Tibial nerve (tissue), 4 donors: ENCODE measurements around the gene SENP7. TPM values are rescaled to one million over a fixed set of nuclear protein-coding genes. Genes with fewer than 3 reads are reported as not detected.
"Not testable (repeated sequence)": the region's sequence is repeated elsewhere in the genome, so short reads cannot be mapped to it uniquely, and the experiment has no call there.

ENCODE experiments used
- DNase-seq, 2 donors: peaks; one replicate each; pipeline ENCODE4 v3.0.0-alpha.2; 2019; ENCODE audit warnings: low spot score in 2 of 2
- H3K27ac ChIP-seq, 4 donors: fragments of 200-600 bp; sonication (generic) in 3 of 4; one replicate each; pipeline ENCODE4 v1.5.1; 2017 to 2019; ENCODE audit warnings: mild to moderate bottlenecking in 1 of 4
- H3K27me3 ChIP-seq, 2 donors: fragments of 200-600 bp; sonication (generic) in 1 of 2; one replicate each; pipeline versions ENCODE4 v1.5.1 to v1.6.0; 2017 to 2019
- H3K36me3 ChIP-seq, 3 donors: fragments of 200-600 bp; sonication (generic); one replicate each; pipeline ENCODE4 v1.5.1; 2018 to 2019
- H3K4me1 ChIP-seq, 4 donors: fragments of 200-600 bp; sonication (generic) in 3 of 4; one replicate each; pipeline ENCODE4 v1.5.1; 2017 to 2019
- H3K4me3 ChIP-seq, 4 donors: fragments of 200-600 bp; sonication (generic) in 3 of 4; one replicate each; pipeline ENCODE4 v1.5.1; 2017 to 2019; ENCODE audit warnings: mild to moderate bottlenecking in 1 of 4, moderate library complexity in 1 of 4
- H3K9me3 ChIP-seq, 4 donors: fragments of 200-600 bp; sonication (generic) in 3 of 4; one replicate each; pipeline ENCODE4 v1.5.1; 2017 to 2019
- EP300 ChIP-seq, 2 donors: sonication (generic); formaldehyde crosslinking; IDR thresholded peaks; one replicate each; pipeline ENCODE4 v1.6.1; 2017; ENCODE audit warnings: antibody characterized with exemption in 2 of 2, mild to moderate bottlenecking in 1 of 2
- POLR2A ChIP-seq, 2 donors: fragments of 450-650 bp; IDR thresholded peaks; one replicate each; pipeline ENCODE4 v1.6.1; 2017; ENCODE audit warnings: antibody characterized with exemption in 2 of 2, mild to moderate bottlenecking in 2 of 2, moderate library complexity in 2 of 2
- WGBS, 2 donors: methylation state at CpG; one replicate each; pipeline ENCODE4 v1.1.5; 2018; 5-methylcytosine and 5-hydroxymethylcytosine counted together
- total RNA-seq, 4 donors: library from RNA; depleted of rRNA; stranded (reverse); fragments of >200 nt; gene quantifications; one replicate each; pipeline ENCODE4 v1.1.0, GENCODE V29; 2016
- TF ChIP-seq, protein P1 (sequence below), 5 experiments: fragments of 200-600 bp in 3 of 5; fragments of 450-650 bp in 2 of 5; sonication (generic) in 3 of 5; IDR thresholded peaks; one replicate each; pipeline ENCODE4 v1.5.1; 2016 to 2019; ENCODE audit warnings: antibody characterized with exemption in 5 of 5, mild to moderate bottlenecking in 3 of 5, moderate library complexity in 2 of 5

SENP7 gene
- total RNA-seq, 4 donors from 2014 or later: 26.1 to 40.0 (median 36.9) TPM

DNA sequence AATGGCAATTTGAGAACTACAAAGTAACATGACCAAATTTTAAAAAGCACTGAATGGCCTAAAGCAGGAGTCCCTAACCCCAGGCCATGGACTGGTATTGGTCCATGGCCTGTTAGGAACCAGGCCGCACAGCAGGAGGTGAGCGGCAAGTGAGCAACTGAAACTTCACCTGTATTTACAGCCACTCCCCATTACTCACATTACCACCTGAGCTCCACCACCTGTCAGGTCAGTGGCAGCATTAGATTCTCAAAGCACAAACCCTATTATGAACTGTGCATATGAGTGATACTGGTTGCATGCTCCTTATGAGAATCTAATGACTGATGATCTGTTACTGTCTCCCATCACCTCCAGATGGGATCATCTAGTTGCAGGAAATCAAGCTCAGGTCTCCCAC is 48.8 kb downstream of the SENP7 start:
- DNase-seq: no peak
- Histone ChIP-seq H3K9me3 (peaks cover 0 to 34% (median 5%) of the 10 kb centered on the region in 4 donors), H3K27me3 (no peaks in the 10 kb centered on the region), H3K36me3 (peaks cover 0 to 42% (median 0%) of the 10 kb centered on the region in 3 donors), H3K4me1 (no peaks in the 10 kb centered on the region), H3K4me3 (no peak overlapping the region), H3K27ac (no peak overlapping the region)
- WGBS, 2 donors: 96 to 100% methylated on average over 2 of the region's 2 CpGs
- no peak for TF ChIP-seq POLR2A (IDR thresholded peaks at IDR 0.05)
- no peak for TF ChIP-seq EP300 (IDR thresholded peaks at IDR 0.05)
- TF ChIP-seq, protein P1, sequence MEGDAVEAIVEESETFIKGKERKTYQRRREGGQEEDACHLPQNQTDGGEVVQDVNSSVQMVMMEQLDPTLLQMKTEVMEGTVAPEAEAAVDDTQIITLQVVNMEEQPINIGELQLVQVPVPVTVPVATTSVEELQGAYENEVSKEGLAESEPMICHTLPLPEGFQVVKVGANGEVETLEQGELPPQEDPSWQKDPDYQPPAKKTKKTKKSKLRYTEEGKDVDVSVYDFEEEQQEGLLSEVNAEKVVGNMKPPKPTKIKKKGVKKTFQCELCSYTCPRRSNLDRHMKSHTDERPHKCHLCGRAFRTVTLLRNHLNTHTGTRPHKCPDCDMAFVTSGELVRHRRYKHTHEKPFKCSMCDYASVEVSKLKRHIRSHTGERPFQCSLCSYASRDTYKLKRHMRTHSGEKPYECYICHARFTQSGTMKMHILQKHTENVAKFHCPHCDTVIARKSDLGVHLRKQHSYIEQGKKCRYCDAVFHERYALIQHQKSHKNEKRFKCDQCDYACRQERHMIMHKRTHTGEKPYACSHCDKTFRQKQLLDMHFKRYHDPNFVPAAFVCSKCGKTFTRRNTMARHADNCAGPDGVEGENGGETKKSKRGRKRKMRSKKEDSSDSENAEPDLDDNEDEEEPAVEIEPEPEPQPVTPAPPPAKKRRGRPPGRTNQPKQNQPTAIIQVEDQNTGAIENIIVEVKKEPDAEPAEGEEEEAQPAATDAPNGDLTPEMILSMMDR (IDR thresholded peaks at IDR 0.05): no peak

DNA sequence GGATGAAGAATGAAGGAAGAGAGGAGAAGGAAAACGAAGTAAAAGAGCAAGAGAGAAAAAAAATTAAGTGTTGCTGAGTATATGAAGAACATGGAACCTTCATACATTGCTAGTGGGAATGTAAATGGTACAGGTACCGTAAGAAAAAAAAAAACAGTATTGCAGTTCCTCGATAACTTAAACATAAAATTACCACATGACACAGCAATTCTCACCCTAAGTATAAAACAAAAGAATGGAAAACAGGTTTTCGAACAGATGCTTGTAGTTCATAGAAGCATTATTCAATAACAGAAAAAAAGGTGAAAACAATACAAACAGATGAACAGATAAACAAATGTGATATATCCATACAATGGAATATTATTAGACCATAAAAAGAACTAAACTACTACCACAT is 51.6 kb downstream of the SENP7 start:
- Histone ChIP-seq H3K4me3 (no peak overlapping the region), H3K27ac (no peak overlapping the region), H3K4me1 (no peaks in the 10 kb centered on the region), H3K27me3 (no peaks in the 10 kb centered on the region), H3K9me3 (peaks cover 0 to 17% (median 5%) of the 10 kb centered on the region in 4 donors), H3K36me3 (peaks cover 0 to 64% (median 0%) of the 10 kb centered on the region in 3 donors)
- no peak for DNase-seq
- TF ChIP-seq, protein P1 (IDR thresholded peaks at IDR 0.05): no peak
- TF ChIP-seq POLR2A (IDR thresholded peaks at IDR 0.05) (no peak), EP300 (IDR thresholded peaks at IDR 0.05) (no peak)
- WGBS, 2 donors: 87 to 97% methylated on average over 4 of the region's 4 CpGs

DNA sequence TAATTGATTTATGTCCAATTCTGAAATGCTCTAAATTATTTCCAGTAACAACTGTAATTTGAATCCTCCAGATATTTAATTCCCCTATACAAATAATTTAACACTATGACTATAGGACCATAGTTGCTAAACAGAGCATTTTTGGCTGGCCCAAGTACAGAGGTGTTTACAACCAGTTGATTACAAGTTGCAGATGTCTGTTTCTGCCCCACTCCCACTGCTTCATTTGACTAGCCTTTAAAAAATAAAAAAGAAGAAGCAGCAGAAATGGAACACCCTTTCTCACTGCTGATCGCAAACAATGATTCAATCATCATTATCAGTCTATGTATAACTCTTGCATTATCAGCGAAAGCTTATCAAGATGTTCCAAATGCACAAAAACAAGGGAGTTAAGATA is 54.6 kb downstream of the SENP7 start:
- no peak overlapping the region for H3K27ac ChIP-seq
- TF ChIP-seq EP300 (IDR thresholded peaks at IDR 0.05) (no peak), POLR2A (IDR thresholded peaks at IDR 0.05) (no peak)
- TF ChIP-seq, protein P1 (IDR thresholded peaks at IDR 0.05): no peak

DNA sequence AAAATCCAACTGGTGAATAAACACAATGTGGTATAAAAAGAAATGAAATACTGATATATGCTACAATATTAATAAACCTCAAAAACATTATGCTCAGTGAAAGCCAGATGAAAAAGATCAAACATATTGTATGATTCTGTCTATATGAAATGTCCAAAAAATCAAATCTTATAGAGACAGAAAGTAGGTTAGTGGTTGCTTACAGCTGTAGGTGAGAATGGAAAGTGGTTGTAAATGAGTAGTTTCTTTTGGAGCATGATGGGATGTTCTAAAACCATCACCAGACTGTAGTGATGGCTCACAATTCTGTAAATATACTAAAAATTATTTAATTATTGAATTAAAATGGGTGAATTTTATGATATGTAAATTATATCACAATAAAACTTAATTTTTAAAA is 58.4 kb downstream of the SENP7 start:
- Histone ChIP-seq H3K9me3 (no peaks in the 10 kb centered on the region), H3K36me3 (peaks cover 0 to 30% (median 0%) of the 10 kb centered on the region in 3 donors), H3K27ac (no peak overlapping the region), H3K4me3 (no peak overlapping the region), H3K27me3 (no peaks in the 10 kb centered on the region), H3K4me1 (no peaks in the 10 kb centered on the region)
- TF ChIP-seq EP300 (IDR thresholded peaks at IDR 0.05) (no peak), POLR2A (IDR thresholded peaks at IDR 0.05) (no peak)
- TF ChIP-seq, protein P1 (IDR thresholded peaks at IDR 0.05): no peak
- DNase-seq: no peak

More for the DNA sequence above, 54.6 kb downstream of the SENP7 start:
- H3K27me3 ChIP-seq: no peaks in the 10 kb centered on the region
- peaks cover 0 to 52% (median 0%) of the 10 kb centered on the region in 3 donors for H3K36me3 ChIP-seq
- no peak overlapping the region for H3K4me3 ChIP-seq
- H3K4me1 ChIP-seq: no peaks in the 10 kb centered on the region
- H3K9me3 ChIP-seq: peaks cover 0 to 10% (median 5%) of the 10 kb centered on the region in 4 donors
- 92 to 93% methylated on average over 2 of the region's 2 CpGs for WGBS, 2 donors
- no peak for DNase-seq

DNA sequence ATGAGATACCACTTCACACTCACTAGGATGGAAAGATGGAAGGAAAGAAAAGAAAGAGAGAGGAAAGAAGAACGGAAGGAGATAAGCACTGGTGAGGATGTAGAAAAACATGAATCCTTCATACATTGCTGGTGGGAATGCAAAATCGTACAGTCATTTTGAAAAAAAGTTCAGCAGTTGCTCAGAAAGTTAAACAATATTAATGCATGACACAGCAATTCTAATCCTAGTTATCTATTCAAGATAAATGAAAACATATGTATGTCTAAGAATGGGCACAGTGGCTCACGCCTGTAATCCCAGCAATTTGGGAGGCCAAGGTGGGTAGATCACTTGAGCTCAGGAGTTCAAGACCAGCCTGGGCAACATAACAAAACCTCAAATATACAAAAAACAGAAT is 59.1 kb downstream of the SENP7 start:
- H3K4me3 ChIP-seq: no peak overlapping the region
- TF ChIP-seq, protein P1 (IDR thresholded peaks at IDR 0.05): no peak
- no peak for TF ChIP-seq POLR2A (IDR thresholded peaks at IDR 0.05)
- no peak for TF ChIP-seq EP300 (IDR thresholded peaks at IDR 0.05)
- H3K36me3 ChIP-seq: peaks cover 0 to 30% (median 0%) of the 10 kb centered on the region in 3 donors
- H3K4me1 ChIP-seq: no peaks in the 10 kb centered on the region
- no peak overlapping the region for H3K27ac ChIP-seq
- peaks cover 0 to under 1% (median 0%) of the 10 kb centered on the region in 4 donors for H3K9me3 ChIP-seq
- DNase-seq: no peak
- WGBS, 2 donors: 92 to 96% methylated on average over 3 of the region's 3 CpGs
- H3K27me3 ChIP-seq: no peaks in the 10 kb centered on the region

DNA sequence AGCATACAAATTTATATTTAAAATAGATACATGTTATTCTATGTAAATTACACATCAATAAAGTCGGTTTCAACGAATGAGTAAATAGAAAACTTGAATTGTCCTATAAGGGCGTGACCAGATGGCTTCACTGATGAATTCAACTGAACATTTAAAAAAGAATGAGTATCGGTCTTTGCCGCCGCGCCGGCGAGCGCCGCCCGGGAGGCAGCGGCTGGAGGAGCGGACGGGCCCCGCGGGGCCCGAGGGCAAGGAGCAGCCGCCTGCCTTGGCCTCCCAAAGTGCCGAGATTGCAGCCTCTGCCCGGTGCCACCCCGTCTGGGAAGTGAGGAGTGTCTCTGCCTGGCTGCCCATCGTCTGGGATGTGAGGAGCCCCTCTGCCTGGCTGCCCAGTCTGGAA is 74.4 kb downstream of the SENP7 start:
- H3K27ac ChIP-seq, H3K4me3 ChIP-seq, DNase-seq, H3K4me1 ChIP-seq, H3K27me3 ChIP-seq: not testable (repeated sequence)
- Histone ChIP-seq H3K36me3 (peaks cover 0 to 12% (median 0%) of the 10 kb centered on the region in 3 donors), H3K9me3 (peaks cover 0 to 24% (median 8%) of the 10 kb centered on the region in 4 donors)
- WGBS, 2 donors: 97% methylated on average over 19 to 20 of the region's 23 CpGs
